Stimulated activated naive CD4-positive, alpha-beta T cell treated with Interleukin-2 at 50 U/mL for 16 hours (primary cell): Measurements from ENCODE around the gene ACTN4.

Experiments used
- DNase-seq: peaks from one replicate; lab custom pipeline; 2025; lab: John Stamatoyannopoulos, UW

The ACTN4 gene

GRCh38 chr19:38635483-38636399 is 11.7 kb upstream of the ACTN4 start:
- no peak for DNase-seq

GRCh38 chr19:38638461-38638860 is 9.0 kb upstream of the ACTN4 start:
- DNase-seq = no peak

- DNase-seq = no peak
These were observed 7.8 kb upstream of the ACTN4 start for GRCh38 chr19:38639679-38640078.

GRCh38 chr19:38640368-38640767 is 7.1 kb upstream of the ACTN4 start:
- DNase-seq = no peak

- DNase-seq = no peak
These were observed 5.3 kb upstream of the ACTN4 start for GRCh38 chr19:38642176-38642575.

GRCh38 chr19:38644719-38645118 is 2.7 kb upstream of the ACTN4 start:
- DNase-seq = no peak

- no peak for DNase-seq
These were observed 718 bp downstream of the ACTN4 start for GRCh38 chr19:38647966-38648768.

- DNase-seq = no peak
These were observed 1.4 kb downstream of the ACTN4 start for GRCh38 chr19:38648769-38649304.

- DNase-seq = peak; percentile 6
These were observed 2.1 kb downstream of the ACTN4 start for GRCh38 chr19:38649305-38650171.

- DNase-seq = no peak
These were observed 2.8 kb downstream of the ACTN4 start for GRCh38 chr19:38650172-38650775.

GRCh38 chr19:38650911-38651584 is 3.6 kb downstream of the ACTN4 start:
- DNase-seq = no peak

GRCh38 chr19:38653028-38653571 is 5.7 kb downstream of the ACTN4 start:
- no peak for DNase-seq

GRCh38 chr19:38654628-38655055 is 7.2 kb downstream of the ACTN4 start:
- no peak for DNase-seq

GRCh38 chr19:38655148-38655824 is 7.8 kb downstream of the ACTN4 start:
- DNase-seq = no peak

GRCh38 chr19:38656171-38656981 is 8.9 kb downstream of the ACTN4 start:
- no peak for DNase-seq

GRCh38 chr19:38657633-38658222 is 10.3 kb downstream of the ACTN4 start:
- no peak for DNase-seq

GRCh38 chr19:38658462-38659306 is 11.2 kb downstream of the ACTN4 start:
- DNase-seq = no peak

GRCh38 chr19:38660724-38661123 is 13.3 kb downstream of the ACTN4 start:
- no peak for DNase-seq
